HUDEP-2 (cell line): ENCODE measurements around the gene AGBL4.
"Not testable (repeated sequence)": the region's sequence is repeated elsewhere in the genome, so short reads cannot be mapped to it uniquely, and the experiment has no call there.

ENCODE experiments used
- DNase-seq, 76 experiments: peaks; one replicate each; lab custom pipeline; 2025; ENCODE audit not compliant: unreplicated experiment in 76 of 76; lab: John Stamatoyannopoulos, UW

The AGBL4 gene

DNA sequence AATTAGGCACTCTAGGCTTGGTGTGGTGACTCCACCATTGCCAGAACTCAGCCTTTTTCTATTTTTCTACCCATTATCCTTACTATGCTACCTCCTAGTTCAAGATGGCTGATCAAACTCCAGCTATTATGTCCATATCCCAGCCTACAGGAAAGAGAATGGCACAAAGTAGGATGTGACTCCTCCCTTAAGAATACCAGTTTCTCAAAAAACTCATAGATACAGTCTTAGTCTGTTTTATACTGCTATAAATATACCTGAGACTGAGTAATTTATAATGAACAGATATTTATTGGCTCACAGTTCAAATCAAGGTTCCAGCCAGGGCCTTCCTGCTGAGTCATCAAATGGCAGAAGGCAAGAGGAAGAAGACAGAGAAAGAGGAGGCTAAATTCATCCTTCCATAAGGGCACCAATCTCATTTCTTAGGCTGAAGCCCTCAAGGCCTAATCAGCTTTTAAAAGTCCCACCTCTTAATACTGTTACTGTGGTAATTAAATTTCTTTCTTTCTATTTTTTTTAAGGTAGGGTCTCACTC lies 704.3 kb downstream of the AGBL4 start:
- DNase-seq, result no peak

DNA sequence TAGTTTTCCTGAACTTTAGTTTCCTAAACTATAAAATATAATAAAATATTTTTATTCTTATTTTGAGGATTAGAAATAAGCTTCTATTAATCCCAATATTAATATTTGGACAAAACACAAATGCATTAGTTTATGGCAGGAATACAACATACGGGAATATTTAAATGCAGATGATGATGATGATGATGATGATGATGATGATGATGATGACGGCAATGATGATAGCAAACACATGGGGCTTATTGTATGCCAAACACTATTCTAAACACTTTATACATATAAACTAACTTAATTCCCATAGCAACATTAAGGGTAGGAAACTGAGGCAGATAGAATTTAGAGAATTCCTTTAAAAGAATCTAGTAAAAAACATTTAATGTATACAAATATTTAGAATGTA lies 705.5 kb downstream of the AGBL4 start:
- DNase-seq, result no peak

DNA sequence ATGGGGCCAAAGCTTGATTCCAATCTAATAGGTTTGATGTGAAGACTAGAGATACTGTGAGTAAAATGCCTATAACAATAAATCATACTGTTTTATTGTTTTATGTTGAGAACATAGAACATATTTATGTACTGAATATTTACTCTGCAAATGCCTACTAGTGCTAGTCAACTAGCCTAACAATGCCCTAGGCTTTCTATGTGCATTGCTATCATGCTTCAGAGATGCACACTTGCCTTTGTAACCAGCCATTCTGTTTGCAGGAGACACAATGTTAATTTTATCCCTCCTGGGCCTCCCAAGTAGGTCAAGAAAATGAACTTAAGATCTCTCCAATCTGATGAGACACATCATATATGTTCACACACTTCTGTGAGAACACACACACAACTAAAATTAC lies 716.3 kb downstream of the AGBL4 start:
- no peak for DNase-seq

DNA sequence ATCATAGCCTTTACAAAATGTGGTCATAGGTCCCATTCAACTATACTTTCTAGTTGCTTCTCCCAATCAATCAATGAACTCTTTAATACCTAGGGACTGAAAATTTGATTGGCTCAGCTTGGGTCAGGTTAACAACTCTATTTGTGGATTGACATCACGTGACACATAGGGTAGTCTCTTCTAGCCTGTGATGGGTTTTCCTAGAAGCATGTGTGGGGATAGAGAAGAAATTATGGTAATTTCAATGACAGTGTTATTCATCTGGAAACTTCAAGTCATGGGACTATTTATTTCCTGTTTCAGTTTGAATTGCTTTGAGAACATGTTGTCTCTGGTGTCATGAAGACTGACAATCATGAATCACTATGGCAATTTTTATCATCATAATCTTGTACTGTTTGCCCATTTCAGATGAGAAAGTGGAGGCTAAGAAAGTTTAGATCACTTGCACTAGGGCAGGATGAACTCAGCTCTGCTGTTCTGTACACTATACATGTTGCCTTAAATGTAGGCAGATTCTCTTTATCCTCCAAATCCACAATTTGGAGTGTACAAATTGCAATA lies 717.2 kb downstream of the AGBL4 start:
- no peak for DNase-seq

DNA sequence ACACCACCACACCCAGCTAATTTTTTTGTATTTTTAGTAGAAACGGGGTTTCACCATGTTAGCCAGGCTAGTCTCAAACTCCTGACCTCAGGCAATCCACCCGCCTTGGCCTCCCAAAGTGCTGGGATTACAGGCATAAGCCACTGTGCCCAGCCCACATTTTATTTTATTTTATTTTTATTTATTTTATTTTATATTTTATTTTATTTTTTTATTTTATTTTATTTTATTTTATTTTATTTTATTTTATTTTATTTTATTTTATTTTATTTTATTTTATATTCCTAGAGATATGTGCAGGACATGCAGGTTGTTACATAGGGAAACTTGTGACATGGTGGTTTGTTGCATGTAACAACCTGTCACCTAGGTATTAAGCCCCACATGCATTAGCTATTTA lies 721.4 kb downstream of the AGBL4 start:
- DNase-seq, result not testable (repeated sequence)

DNA sequence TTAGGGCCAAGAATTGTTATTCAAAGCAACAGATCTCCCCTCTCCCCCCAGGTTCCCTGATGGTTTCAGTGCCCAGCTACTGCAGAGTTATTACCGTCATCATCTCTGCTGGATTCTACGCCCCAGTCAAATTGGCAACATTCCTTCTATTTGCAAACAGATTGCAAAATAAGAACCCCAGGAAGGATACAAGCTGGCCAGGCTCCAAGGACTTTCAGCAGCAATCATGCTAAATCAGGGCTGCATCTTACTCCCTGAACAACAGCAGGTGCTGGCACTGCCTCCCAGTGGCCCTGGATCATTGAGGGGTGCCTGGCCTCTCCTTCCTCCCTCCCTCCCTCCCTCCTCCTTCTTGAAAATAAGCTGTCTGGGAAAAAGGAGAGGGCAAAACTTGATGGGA lies 725.5 kb downstream of the AGBL4 start:
- DNase-seq, result no peak

DNA sequence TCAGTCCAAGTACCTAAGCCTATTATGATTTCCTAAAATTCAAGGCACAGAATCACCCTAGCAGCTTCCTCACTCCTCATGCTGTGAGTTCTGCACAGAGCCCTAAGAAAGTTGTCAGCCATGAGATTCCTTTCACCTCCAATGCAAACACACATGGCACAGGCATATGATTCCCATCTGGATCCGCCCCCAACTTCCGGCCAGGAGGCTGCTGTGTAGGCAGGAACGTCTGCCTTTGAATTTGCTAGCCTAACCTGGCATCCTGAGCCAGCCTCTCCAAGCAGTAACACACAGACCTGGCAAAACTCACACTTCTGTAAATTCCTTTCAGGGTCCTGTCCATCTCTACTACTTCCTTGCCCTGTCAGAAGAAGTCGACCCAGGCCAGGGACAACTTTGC lies 726.0 kb downstream of the AGBL4 start:
- DNase-seq, result no peak

DNA sequence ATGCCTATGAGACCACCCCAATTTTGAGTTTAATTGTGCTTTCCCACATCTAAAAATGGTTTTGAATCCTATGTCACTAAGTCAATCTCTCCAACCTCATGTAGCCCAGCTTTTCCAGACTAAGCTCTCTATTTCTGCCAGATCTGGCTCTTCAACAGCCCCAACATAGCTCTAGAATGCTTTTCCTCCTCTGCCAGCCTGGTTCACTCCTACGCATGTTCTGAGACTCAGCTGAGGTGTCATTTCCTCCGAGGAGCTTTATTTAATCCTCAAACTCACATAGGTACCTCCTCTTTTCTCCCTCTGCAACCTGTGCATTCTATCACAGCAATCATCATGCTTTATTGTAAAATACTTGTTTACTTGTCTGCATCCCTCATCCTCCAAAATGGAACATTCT lies 729.2 kb downstream of the AGBL4 start:
- no peak for DNase-seq

DNA sequence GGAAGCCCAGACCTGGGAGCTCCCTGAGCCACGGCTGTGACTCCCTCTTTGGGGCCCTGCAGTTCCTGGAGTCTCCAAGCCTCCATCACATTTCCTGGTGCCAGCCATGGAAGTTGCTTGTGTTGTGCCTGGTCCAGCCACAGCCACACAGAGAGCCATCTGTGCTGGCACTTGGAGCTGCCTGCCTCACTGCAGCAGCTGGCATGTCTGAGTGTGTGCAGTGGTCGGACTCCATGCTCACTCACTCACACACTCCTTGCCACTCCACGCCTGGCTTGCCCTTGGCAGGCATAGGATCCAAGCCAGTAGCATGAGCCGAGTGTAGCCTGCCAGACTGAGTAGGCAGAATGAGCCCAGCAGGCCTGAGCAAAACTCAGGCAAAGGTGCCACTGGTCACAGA lies 730.7 kb downstream of the AGBL4 start:
- DNase-seq, result no peak

DNA sequence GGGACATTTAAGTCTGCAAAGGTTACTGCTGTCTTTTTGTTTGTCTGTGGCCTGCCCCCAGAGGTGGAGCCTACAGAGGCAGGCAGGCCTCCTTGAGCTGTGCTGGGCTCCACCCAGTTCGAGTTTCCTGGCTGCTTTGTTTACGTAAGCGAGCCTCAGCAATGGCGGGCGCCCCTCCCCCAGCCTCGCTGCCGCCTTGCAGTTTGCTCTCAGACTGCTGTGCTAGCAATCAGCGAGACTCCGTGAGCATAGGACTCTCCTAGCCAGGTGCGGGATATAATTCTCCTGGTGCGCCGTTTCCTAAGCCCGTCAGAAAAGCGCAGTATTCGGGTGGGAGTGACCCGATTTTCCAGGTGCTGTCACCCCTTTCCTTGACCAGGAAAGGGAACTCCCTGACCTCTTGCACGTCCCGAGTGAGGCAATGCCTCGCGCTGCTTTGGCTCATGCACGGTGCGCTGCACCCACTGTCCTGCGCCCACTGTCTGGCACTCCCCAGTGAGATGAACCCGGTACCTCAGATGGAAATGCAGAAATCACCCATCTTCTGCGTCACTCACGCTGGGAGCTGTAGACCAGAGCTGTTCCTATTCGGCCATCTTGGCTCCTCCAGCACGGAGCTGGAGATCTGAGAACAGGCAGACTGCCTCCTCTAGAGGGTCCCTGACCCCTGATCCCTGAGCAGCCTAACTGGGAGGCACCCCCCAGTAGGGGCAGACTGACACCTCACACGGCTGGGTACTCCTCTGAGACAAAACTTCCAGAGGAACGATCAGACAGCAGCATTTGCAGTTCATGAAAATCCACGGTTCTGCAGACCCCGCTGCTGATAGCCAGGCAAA lies 766.3 kb downstream of the AGBL4 start:
- DNase-seq, result not testable (repeated sequence)

DNA sequence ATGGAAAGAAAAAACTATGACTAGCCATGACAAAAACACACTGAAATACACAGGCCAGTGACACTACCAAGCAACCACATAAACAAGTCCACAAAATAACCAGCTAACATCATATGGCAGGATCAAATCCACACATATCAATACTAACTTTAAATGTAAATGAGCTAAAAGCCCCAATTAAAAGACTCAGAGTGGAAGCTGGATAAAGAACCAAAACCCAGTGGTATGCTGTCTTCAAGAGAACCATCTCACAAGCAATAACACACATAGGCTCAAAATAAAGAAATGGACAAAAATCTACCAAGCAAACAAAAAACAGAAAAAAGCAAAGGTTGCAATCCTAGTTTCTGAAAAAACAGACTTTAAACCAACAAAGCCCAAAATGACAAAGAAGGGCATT lies 770.8 kb downstream of the AGBL4 start:
- DNase-seq, result no peak

DNA sequence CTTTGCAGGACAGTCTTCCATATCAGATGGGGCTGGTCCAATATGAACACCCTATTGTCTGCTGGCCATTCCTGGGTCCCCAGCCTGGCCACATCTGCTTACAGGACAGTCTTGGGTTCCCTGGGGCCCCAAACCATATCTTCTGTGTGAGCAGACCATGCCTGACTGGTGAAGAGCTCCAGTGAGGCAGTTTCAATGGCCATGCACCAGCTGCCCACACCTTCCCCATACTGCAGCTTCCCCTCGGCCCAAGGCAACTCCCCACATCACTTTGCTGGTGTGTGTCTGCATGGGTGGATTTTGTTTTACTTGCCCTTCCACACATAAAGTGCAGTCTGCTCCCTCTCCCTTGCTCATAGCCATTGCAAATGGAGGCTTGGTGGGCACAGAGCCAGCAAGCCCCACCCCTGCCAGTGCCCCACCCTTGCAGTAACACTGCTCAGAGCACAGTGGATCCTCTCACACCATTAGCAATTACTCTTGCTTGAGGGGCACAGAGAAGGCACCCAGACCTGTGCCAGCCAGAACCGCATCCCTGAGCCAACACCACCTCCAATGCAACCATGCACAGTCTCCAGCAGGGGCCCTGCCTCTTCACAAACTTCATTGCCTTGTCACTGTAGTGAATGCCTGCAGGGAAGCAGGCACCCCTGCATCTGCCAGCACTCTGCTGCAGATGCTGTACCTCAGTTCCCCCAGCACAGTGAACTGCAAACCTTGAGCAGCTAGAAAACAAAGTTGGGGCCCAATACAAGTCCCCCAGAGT lies 772.6 kb downstream of the AGBL4 start:
- no peak for DNase-seq

DNA sequence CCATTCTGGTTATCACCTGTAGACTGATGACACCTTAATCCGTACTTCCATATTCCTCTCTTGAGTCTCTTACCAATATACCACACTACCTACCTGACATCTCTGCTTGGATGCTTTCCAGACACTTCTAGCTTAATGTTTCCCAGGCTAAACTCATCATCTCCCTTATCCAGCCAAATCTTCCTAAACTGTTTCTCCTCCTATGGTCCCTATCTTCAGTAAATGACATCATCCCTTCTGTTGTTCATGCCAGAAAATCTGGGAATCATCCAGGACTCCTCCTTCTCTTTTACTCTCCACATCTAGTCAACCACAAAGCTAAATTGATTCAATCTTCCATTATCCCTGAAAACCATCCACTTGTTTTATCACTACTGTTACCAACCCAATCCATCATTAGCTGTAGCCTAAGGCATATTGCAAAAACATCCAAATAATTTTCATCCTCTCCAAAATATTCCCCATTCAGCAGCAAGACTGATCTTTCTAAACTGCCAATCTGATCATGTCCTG lies 783.0 kb downstream of the AGBL4 start:
- no peak for DNase-seq

DNA sequence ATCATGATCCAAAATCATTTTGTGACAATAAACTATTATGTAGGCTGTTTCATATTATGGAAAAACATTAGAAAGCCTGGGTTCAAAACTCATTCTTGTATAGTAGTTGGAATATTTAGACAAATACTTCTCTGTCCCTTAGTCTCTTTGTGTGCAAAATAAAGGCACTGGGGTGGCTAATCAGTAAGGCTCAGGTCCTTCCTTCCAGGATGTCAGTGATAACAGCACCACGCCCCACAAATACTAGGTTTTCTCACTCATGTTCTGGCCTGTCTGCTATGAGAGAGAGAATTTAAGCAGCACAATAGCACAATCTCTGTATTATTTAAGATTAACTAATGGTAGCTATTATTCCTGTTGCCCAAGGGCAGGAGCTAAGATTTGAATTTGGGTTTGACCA lies 788.8 kb downstream of the AGBL4 start:
- DNase-seq, result no peak

DNA sequence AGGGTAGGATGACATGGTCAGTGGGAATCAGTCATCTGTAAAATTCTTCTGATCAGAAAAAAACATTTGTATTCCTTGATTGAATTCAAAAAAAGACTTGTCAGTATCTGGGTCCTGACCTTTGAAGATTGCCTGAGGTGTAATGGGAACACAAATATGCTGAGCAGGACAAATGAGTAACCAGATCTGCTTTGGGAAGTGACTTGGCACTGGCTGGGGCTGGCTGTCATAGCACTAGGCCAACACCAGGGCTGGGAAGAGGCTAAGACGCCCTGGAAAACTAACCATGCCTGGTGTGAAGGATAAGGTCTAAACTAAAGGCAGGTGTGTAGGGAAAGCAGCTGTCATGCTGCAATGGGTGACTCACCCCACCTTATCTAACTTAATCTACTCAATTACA lies 794.2 kb downstream of the AGBL4 start:
- DNase-seq, result no peak

DNA sequence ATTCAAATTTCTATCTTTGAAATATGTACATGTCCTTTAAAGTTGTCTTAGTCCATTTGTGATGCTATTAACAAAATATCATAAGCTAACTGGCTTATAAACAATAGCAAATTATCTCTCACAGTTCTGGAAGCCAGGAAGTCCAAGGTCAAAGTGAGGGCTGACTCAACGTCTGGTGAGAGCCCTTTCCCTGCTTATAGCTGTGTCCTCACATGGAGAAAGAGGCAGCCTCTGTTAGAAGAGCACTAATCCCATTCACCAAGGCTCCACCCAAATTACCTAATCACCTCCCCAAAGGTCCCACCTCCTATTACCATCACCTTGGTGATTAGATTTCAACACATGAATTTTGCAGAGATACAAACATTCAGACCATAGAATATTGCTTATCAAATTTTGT lies 797.0 kb downstream of the AGBL4 start:
- no peak for DNase-seq

DNA sequence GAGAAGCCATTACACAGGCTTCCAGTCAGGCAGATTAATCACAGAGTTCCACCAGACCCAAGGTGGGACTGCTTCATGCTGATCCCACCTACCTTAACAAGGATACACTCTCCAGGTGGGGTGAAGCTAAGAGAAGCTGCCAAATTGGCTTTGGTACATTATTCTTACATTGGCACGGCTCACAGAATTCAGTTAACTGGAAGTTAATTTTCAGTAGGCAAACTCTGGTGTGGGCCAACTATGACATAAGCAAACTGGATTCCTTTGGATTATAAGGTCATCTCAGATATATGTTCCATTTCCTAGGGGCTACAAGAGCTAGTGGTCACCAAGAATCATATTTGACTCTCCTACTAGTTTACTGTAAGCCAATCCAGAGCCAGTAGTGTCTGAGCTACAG lies 798.3 kb downstream of the AGBL4 start:
- DNase-seq, result no peak

DNA sequence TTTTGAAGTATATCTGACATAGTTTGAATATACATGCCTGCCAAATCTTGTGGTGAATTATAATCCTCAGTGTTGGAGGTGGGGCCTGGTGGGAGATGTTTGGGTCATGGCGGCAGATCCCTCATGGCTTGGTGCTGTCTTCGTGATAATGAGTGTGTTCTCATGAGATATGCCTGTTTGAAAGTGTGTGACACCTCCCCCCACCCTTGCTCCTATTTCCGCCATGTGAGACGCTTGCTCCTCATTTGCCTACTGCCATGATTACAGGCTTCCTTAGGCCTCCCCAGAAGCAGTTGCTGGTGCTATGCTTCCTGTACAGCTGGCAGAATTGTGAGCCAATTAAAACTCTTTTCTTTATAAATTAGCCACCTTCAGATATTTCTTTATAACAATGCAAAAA lies 810.5 kb downstream of the AGBL4 start:
- DNase-seq, result peak in 21 of 76 experiments; percentile 0 to 32 (median 5)

DNA sequence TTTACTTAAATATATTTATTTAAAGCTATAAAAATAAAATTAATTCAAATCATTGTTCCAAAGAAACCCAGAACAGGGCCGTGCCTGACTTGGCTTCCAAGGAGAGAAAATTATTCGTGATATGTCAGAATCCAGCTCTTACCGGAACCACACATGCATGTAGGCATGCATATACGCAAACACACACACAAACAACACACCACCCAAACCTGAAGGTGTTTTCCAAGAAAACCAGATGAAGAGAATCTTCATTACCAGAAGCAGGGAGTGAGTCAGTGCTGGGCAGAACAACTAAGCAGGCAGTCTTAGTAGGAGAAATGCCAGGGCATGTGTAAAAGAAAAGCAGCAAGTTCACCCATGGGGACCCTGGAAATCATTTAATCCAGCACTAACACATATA lies 815.0 kb downstream of the AGBL4 start:
- DNase-seq, result no peak

DNA sequence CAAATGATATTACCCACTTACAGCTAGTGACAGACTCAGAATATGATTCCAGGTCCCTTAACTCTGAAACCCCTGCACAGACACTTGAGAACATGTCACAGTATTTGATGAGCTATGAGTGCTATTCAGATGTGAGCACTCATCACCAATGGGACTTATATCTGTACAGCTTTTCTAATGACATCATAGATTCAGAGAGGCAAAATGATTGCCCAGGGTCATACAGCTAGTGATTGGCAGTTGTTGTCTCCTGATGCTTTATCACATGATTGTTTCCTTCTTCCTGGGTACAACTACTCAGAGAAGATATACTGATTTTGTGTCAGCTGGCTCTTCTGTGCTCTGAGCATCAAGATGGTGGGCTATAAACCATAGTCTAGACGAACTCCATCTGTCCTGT lies 819.0 kb downstream of the AGBL4 start:
- no peak for DNase-seq

DNA sequence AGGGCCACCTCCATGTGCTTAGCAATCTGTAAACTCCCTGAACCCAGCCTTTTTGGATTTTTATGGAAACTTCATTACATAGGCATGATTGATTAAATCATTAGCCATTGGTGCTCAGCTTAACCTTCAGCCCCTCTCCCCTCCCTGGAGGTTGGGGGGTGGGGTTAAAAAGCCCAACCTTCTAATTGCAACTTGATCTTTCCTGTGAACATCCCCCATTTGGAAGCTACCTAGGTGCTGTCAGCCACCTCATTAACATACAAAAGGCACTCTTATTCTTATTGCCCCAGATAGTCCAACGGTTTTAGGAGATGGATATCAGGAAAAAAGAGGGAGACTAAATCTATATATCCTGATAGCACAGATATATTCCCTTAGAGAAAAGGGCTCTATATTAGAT lies 823.0 kb downstream of the AGBL4 start:
- DNase-seq, result no peak
